ENCODE data around the gene RTKN. TPM values are rescaled to one million over a fixed set of nuclear protein-coding genes. Genes with fewer than 3 reads are reported as not detected.

Gene RTKN
- total and polyA plus RNA-seq, 2 of the 13 experiments (the other 11 are each of a cell fraction or from before 2014, with no cell fraction given), result 159 to 166 TPM

DNA sequence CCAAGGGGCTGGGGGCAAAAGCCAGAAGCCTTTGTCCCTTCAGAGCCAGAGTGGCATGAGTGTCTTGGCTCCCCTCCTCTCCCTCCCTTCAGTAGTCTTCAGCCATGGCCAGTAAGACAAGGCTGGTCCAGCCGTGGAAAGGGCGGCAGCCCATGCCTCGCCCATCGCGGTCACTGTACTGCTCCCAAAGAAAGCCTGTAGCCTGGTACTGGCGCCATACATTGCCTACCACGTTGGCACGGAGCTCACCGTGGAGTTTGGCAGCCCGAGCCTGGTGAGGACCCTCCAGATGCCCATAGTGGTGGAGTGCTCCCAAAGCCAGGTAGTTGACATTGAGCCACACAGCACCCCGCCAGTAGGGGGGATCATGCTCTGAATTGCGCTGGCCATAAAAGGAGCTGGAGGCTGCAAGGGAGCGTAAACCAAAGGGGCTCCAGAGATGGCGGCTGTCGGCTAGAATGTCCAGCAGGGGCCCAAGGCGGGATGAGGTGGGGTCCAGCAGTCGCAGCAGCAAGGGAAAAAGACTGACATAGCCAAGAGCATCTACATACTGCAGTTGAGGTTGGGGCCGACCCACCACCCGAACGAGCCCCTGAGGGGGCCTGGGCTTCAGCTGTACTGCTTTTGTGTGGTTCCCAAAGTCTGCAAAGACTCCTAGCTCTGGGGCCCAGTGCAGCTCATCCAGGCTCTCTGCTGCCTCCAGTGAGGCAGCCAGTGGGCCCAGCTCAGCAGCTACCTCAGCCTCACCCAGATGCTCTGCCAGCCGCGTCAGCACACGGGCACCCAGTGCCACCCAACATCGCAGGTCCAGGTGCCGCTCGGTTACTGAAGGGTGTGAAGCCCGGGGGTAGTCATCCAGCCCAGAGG lies 19.7 kb upstream of the RTKN start (continued):
- 0 out of 2 replicates have a peak, but pooled peaks have one; percentile 40 for TF ChIP-seq ZNF235 (CRISPR knock-in tag; IDR thresholded peaks at IDR 0.05; ENCODE audit: borderline replicate concordance)
- peak; percentile 39 for TF ChIP-seq ZNF883 (CRISPR knock-in tag; IDR thresholded peaks at IDR 0.05; ENCODE audit: not compliant biosample characterization)
- TF ChIP-seq ZNF660 (CRISPR knock-in tag; IDR thresholded peaks at IDR 0.05; ENCODE audit: borderline replicate concordance, low read depth), result no peak
- TF ChIP-seq AGO2 (optimal IDR thresholded peaks at IDR 0.05; ENCODE audit: low read depth, low read length), result peak; percentile 97
- no peak for TF ChIP-seq TBP (CRISPR knock-in tag; IDR thresholded peaks at IDR 0.05)
- TF ChIP-seq TBX2 (CRISPR knock-in tag; IDR thresholded peaks at IDR 0.05; ENCODE audit: borderline replicate concordance), result 0 out of 2 replicates have a peak, but pooled peaks have one; percentile 3
- TF ChIP-seq AHR (CRISPR knock-in tag; IDR thresholded peaks at IDR 0.05), result no peak
- no peak for TF ChIP-seq FOXA1 (IDR thresholded peaks at IDR 0.05)
- TF ChIP-seq FOXA1 (CRISPR knock-in tag; IDR thresholded peaks at IDR 0.05), result peak; percentile 71
- no peak for TF ChIP-seq ZNF639 (CRISPR knock-in tag; conservative IDR thresholded peaks at IDR 0.05)
- TF ChIP-seq ZNF790 (CRISPR knock-in tag; IDR thresholded peaks at IDR 0.05; ENCODE audit: borderline replicate concordance), result no peak
- TF ChIP-seq, protein P1, sequence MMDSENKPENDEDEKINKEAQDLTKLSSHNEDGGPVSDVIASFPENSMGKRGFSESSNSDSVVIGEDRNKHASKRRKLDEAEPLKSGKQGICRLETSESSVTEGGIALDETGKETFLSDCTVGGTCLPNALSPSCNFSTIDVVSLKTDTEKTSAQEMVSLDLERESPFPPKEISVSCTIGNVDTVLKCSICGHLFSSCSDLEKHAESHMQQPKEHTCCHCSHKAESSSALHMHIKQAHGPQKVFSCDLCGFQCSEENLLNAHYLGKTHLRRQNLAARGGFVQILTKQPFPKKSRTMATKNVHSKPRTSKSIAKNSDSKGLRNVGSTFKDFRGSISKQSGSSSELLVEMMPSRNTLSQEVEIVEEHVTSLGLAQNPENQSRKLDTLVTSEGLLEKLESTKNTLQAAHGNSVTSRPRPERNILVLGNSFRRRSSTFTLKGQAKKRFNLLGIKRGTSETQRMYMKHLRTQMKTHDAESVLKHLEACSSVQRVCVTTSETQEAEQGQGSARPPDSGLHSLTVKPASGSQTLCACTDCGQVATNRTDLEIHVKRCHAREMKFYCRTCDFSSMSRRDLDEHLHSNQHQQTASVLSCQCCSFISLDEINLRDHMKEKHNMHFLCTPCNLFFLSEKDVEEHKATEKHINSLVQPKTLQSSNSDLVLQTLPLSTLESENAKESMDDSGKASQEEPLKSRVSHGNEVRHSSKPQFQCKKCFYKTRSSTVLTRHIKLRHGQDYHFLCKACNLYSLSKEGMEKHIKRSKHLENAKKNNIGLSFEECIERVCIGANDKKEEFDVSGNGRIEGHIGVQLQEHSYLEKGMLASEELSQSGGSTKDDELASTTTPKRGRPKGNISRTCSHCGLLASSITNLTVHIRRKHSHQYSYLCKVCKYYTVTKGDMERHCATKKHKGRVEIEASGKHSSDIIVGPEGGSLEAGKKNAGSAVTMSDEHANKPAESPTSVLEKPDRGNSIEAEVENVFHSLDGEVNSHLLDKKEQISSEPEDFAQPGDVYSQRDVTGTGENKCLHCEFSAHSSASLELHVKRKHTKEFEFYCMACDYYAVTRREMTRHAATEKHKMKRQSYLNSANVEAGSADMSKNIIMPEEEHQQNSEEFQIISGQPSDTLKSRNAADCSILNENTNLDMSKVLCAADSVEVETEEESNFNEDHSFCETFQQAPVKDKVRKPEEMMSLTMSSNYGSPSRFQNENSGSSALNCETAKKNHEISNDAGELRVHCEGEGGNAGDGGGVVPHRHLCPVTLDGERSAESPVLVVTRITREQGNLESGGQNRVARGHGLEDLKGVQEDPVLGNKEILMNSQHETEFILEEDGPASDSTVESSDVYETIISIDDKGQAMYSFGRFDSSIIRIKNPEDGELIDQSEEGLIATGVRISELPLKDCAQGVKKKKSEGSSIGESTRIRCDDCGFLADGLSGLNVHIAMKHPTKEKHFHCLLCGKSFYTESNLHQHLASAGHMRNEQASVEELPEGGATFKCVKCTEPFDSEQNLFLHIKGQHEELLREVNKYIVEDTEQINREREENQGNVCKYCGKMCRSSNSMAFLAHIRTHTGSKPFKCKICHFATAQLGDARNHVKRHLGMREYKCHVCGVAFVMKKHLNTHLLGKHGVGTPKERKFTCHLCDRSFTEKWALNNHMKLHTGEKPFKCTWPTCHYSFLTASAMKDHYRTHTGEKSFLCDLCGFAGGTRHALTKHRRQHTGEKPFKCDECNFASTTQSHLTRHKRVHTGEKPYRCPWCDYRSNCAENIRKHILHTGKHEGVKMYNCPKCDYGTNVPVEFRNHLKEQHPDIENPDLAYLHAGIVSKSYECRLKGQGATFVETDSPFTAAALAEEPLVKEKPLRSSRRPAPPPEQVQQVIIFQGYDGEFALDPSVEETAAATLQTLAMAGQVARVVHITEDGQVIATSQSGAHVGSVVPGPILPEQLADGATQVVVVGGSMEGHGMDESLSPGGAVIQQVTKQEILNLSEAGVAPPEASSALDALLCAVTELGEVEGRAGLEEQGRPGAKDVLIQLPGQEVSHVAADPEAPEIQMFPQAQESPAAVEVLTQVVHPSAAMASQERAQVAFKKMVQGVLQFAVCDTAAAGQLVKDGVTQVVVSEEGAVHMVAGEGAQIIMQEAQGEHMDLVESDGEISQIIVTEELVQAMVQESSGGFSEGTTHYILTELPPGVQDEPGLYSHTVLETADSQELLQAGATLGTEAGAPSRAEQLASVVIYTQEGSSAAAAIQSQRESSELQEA (CRISPR knock-in tag; IDR thresholded peaks at IDR 0.05; ENCODE audit: not compliant biosample characterization), result peak; percentile 22
- TF ChIP-seq AGO1 (IDR thresholded peaks at IDR 0.05; ENCODE audit: low read depth, low read length, poor library complexity, severe bottlenecking), result peak; percentile 93
- TF ChIP-seq ATM (IDR thresholded peaks at IDR 0.05; ENCODE audit: borderline replicate concordance), result no peak
- TF ChIP-seq REPIN1 (CRISPR knock-in tag; IDR thresholded peaks at IDR 0.05; ENCODE audit: borderline replicate concordance, low read depth), result no peak
- no peak for TF ChIP-seq ZNF256 (CRISPR knock-in tag; conservative IDR thresholded peaks at IDR 0.05)
- TF ChIP-seq ZBTB33 (CRISPR knock-in tag; IDR thresholded peaks at IDR 0.05), result peak; percentile 99
